K562 (cell line): ENCODE results near the gene ICE2. TPM values are rescaled to one million over a fixed set of nuclear protein-coding genes. Genes with fewer than 3 reads are reported as not detected.

ENCODE experiments used
- ATAC-seq: fragments of 200-7000 bp; cut with Tn5 transposase; 3 replicates; pipeline ENCODE4 v1.9.1; 2020; ENCODE audit warnings: moderate library complexity
- BruUV-seq: library from RNA; stranded (reverse); fragments of 400-500 nt; replicated peaks from 2 replicates; lab custom pipeline; 2021; lab: Mats Ljungman, UMichigan
- CTCF ChIA-PET: fragments of 300-600 bp; formaldehyde crosslinking; extraction: SDS; loops from one replicate; lab custom pipeline; 2021; ENCODE audit warnings: low intra/inter-chr PET ratio; lab: Yijun Ruan, JAX
- POLR2A ChIA-PET: fragments of 300-600, 350-650 bp; sonication (Branson Sonifier 250); formaldehyde crosslinking; extraction: SDS; loops from one replicate; lab custom pipeline; 2021; ENCODE audit warnings: antibody characterized with exemption, inconsistent platforms; lab: Yijun Ruan, JAX
- DNase-seq, 4 experiments: peaks; one replicate each; pipeline versions ENCODE4 v3.0.0 to v3.0.0-alpha.2; 2011 to 2018; ENCODE audit warnings: low spot score in 3 of 4, mixed read lengths in 3 of 4; ENCODE audit errors: extremely low read depth in 1 of 4
- FAIRE-seq: peaks from 2 replicates; lab custom pipeline; 2011; peaks lifted over from hg19 to GRCh38; lab: Jason Lieb, UNC
- H2AFZ ChIP-seq: 2 replicates; pipeline ENCODE4 v1.6.0; 2011; ENCODE audit warnings: low read depth, low read length, control low read depth, inconsistent platforms
- H3K27ac ChIP-seq: fragments of 200-600 bp; 3 replicates; pipeline ENCODE4 v1.8.0; 2011; ENCODE audit warnings: low read depth, mild to moderate bottlenecking, control low read depth, inconsistent platforms, low read length, moderate library complexity, mixed read lengths; ENCODE audit errors: extremely low read depth
- H3K27me3 ChIP-seq, 2 experiments: fragments of 300-600 bp in 1 of 2; 2 replicates in 1 of 2; 3 replicates in 1 of 2; pipeline versions ENCODE4 v1.6.0 to v1.8.0; 2011; ENCODE audit warnings: inconsistent platforms in 2 of 2, low read length in 2 of 2, mild to moderate bottlenecking in 1 of 2, mixed read lengths in 1 of 2, moderate library complexity in 1 of 2; ENCODE audit not compliant: control insufficient read depth in 2 of 2, insufficient read depth in 2 of 2
- H3K36me3 ChIP-seq: fragments of 300-600 bp; 3 replicates; pipeline ENCODE4 v1.8.0; 2011; ENCODE audit warnings: mild to moderate bottlenecking, low read length, inconsistent platforms; ENCODE audit not compliant: control insufficient read depth, insufficient read depth
- H3K4me1 ChIP-seq, 2 experiments: fragments of 200-600 bp in 1 of 2; replicated peaks in 1 of 2; 2 replicates in 1 of 2; 3 replicates in 1 of 2; pipeline versions ENCODE4 v1.5.1 to v1.8.0; 2011; ENCODE audit warnings: inconsistent platforms in 2 of 2, low read length in 2 of 2, mild to moderate bottlenecking in 1 of 2, mixed read lengths in 1 of 2, moderate library complexity in 1 of 2; ENCODE audit not compliant: control insufficient read depth in 2 of 2, insufficient read depth in 2 of 2
- H3K4me2 ChIP-seq: 2 replicates; pipeline ENCODE4 v1.6.1; 2011; ENCODE audit warnings: low read length, control low read depth, inconsistent platforms, mixed read lengths; ENCODE audit not compliant: insufficient read depth
- H3K4me3 ChIP-seq: fragments of 200-600 bp; sonication (generic), shearing (Covaris generic); 2 replicates; pipeline ENCODE4 v1.5.1; 2016; ENCODE audit warnings: control low read depth, inconsistent platforms
- H3K79me2 ChIP-seq: fragments of 200-600 bp; 3 replicates; pipeline ENCODE4 v1.8.0; 2011; ENCODE audit warnings: low read length, inconsistent platforms; ENCODE audit not compliant: control insufficient read depth, insufficient read depth
- H3K9ac ChIP-seq, 2 experiments: 2 replicates each; pipeline versions ENCODE4 v1.6.0 to v1.6.1; 2011; ENCODE audit warnings: low read depth in 2 of 2, low read length in 2 of 2, control low read depth in 1 of 2, inconsistent platforms in 1 of 2, mild to moderate bottlenecking in 1 of 2, mixed read lengths in 1 of 2; ENCODE audit not compliant: insufficient read depth in 1 of 2
- H3K9me1 ChIP-seq: one replicate; pipeline ENCODE4 v1.6.0; 2011; ENCODE audit warnings: inconsistent platforms, mild to moderate bottlenecking, low read length, moderate library complexity; ENCODE audit not compliant: control insufficient read depth, insufficient read depth
- H3K9me3 ChIP-seq: replicated peaks from 2 replicates; pipeline ENCODE4 v1.5.1; 2011; ENCODE audit warnings: low read depth, low read length, inconsistent platforms; ENCODE audit not compliant: control insufficient read depth, insufficient read depth
- H4K20me1 ChIP-seq: replicated peaks from 2 replicates; pipeline ENCODE4 v1.6.1; 2011; ENCODE audit warnings: low read length, inconsistent platforms, mixed read lengths; ENCODE audit not compliant: control insufficient read depth, insufficient read depth
- BHLHE40 ChIP-seq: IDR thresholded peaks from 2 replicates; pipeline ENCODE4 v1.6.1; 2011; ENCODE audit warnings: low read length, improper control_type of control experiment
- CEBPZ ChIP-seq: fragments of 150-350 bp; IDR thresholded peaks from 2 replicates; pipeline ENCODE4 v1.6.1; 2014; ENCODE audit warnings: low read depth, mild to moderate bottlenecking, low read length, borderline replicate concordance
- CGGBP1 ChIP-seq: fragments of 250-450 bp; sonication (Bioruptor Pico); IDR thresholded peaks from 2 replicates; pipeline ENCODE4 v1.9.0; 2021; ENCODE audit warnings: mild to moderate bottlenecking
- EP300 ChIP-seq: IDR thresholded peaks from 2 replicates; pipeline ENCODE4 v1.6.1; 2012; ENCODE audit warnings: low read length, improper control_type of control experiment
- ETV6 ChIP-seq, 3 experiments: fragments of 150-350 bp in 1 of 3; sonication (generic) in 1 of 3; formaldehyde crosslinking in 1 of 3; IDR thresholded peaks; 2 replicates each; pipeline versions ENCODE4 v1.6.1 to v1.8.0; 2014 to 2022; ENCODE audit warnings: borderline replicate concordance in 2 of 3, low read depth in 2 of 3, antibody characterized with exemption in 1 of 3, low read length in 1 of 3, mild to moderate bottlenecking in 1 of 3, missing genetic modification reagents in 1 of 3
- FIP1L1 ChIP-seq: fragments of 200-400 bp; formaldehyde crosslinking; IDR thresholded peaks from 2 replicates; pipeline ENCODE4 v1.6.1; 2018; ENCODE audit warnings: mild to moderate bottlenecking, low read depth, low read length; ENCODE audit not compliant: poor library complexity, severe bottlenecking
- GTF2A2 ChIP-seq: IDR thresholded peaks from 2 replicates; pipeline ENCODE4 v1.6.1; 2016; ENCODE audit warnings: mild to moderate bottlenecking, missing genetic modification characterization, missing compliant biosample characterization
- HDAC6 ChIP-seq: IDR thresholded peaks from 2 replicates; pipeline ENCODE4 v1.6.1; 2012; ENCODE audit warnings: low read depth, mild to moderate bottlenecking, control low read depth, inconsistent platforms, low read length, moderate library complexity
- HMG20A ChIP-seq: fragments of 450-650 bp; formaldehyde crosslinking; conservative IDR thresholded peaks from 2 replicates; pipeline ENCODE4 v1.4.0; 2020; ENCODE audit warnings: mild to moderate bottlenecking, mixed read lengths
- KHSRP ChIP-seq: fragments of 450-650 bp; IDR thresholded peaks from 2 replicates; pipeline ENCODE4 v1.6.1; 2017
- LEF1 ChIP-seq: fragments of 450-650 bp; IDR thresholded peaks from 2 replicates; pipeline ENCODE4 v1.6.1; 2016; ENCODE audit warnings: mild to moderate bottlenecking
- MBD2 ChIP-seq: sonication (generic); IDR thresholded peaks from 2 replicates; pipeline ENCODE4 v1.6.1; 2016; ENCODE audit warnings: low read depth, borderline replicate concordance
- SRSF9 ChIP-seq: fragments of 200-400 bp; formaldehyde crosslinking; IDR thresholded peaks from 2 replicates; pipeline ENCODE4 v1.6.1; 2017; ENCODE audit warnings: low read depth, low read length, borderline replicate concordance
- TOE1 ChIP-seq, 2 experiments: fragments of 450-650 bp in 1 of 2; sonication (generic) in 1 of 2; formaldehyde crosslinking in 1 of 2; IDR thresholded peaks; 2 replicates each; pipeline versions ENCODE4 v1.7.1 to v1.8.0; 2016 to 2022; ENCODE audit warnings: borderline replicate concordance in 2 of 2, mild to moderate bottlenecking in 2 of 2, antibody characterized with exemption in 1 of 2, inconsistent platforms in 1 of 2, low read depth in 1 of 2, missing genetic modification reagents in 1 of 2, moderate library complexity in 1 of 2
- ZNF316 ChIP-seq: fragments of 450-650 bp; IDR thresholded peaks from 2 replicates; pipeline ENCODE4 v1.6.1; 2016
- ZNF644 ChIP-seq: fragments of 200-800 bp; sonication (Bioruptor generic); IDR thresholded peaks from 2 replicates; pipeline ENCODE4 v1.6.1; 2016; ENCODE audit warnings: low read depth, missing genetic modification characterization, missing compliant biosample characterization
- WGBS: fragments of 100-300 bp; shearing (Covaris generic); methylation state at CpG from one replicate; pipeline ENCODE4 v1.1.6; 2016; ENCODE audit warnings: low coverage, mixed read lengths; ENCODE audit not compliant: insufficient coverage; ENCODE audit errors: missing lambda C conversion rate; 5-methylcytosine and 5-hydroxymethylcytosine counted together
- in situ Hi-C: fragments of 300-500 bp; cut with MboI; formaldehyde crosslinking; loops from 4 replicates; pipeline ENCODE4 v1.15.0; 2018; ENCODE audit warnings: inconsistent platforms, mixed read lengths
- intact Hi-C: fragments of 100-400 bp; cut with micrococcal nuclease; formaldehyde crosslinking; loops from 2 replicates; pipeline ENCODE4 v1.14.2; 2022
- polyA plus RNA-seq, 8 experiments: library from polyadenylated mRNA; depleted of rRNA in 4 of 8; stranded (reverse) in 5 of 8; unstranded in 3 of 8; fragments of >200 nt; fragmentation: Nextera tagmentation in 2 of 8; fragmentation: Illumina TruSeq in 1 of 8; extraction: Ambion mirVana in 2 of 8; extraction: Trizol in 1 of 8; gene quantifications; 2 replicates each; pipeline versions ENCODE4 v1.2.1 to v1.2.3, GENCODE V29; 2011 to 2014; ENCODE audit warnings: inconsistent platforms in 1 of 8, missing spikeins in 1 of 8
- total RNA-seq, 7 experiments: library from RNA; depleted of rRNA in 6 of 7; stranded (reverse); fragments of >200 nt in 6 of 7; fragmentation: Illumina TruSeq in 2 of 7; extraction: Trizol in 2 of 7; gene quantifications; 2 replicates each; pipeline versions ENCODE4 v1.2.1 to v1.2.3, GENCODE V29; 2011 to 2021; ENCODE audit warnings: low replicate concordance in 1 of 7
- TF ChIP-seq, protein P1 (sequence below): fragments of 450-650 bp; IDR thresholded peaks from 2 replicates; pipeline ENCODE4 v1.7.1; 2018; ENCODE audit warnings: mild to moderate bottlenecking, low read depth; ENCODE audit not compliant: partially characterized antibody

ICE2 gene
- total and polyA plus RNA-seq, 9 of the 15 experiments (the other 6 are each of a cell fraction or from before 2014, with no cell fraction given), result 21.8 to 87.9 (median 58.1) TPM

DNA sequence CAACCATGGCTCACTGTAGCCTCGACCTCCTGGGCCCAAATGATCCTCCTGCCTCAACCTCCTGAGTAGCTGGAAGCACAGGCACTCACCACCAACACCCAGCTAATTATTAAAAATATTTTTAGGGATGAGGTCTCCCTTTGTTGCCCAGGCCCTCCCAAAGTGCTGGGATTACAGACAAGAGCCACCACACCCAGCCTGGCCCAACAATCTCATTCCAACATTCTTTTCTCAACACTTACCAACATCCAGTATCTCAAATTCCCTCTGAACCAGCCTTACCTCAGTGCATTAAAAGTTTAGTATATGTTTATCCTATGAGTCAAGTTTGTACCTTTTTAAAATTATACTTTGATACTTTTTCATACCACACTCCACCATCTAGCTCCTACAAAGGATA, 106.2 kb downstream of the ICE2 start:
- CTCF ChIA-PET, result no interaction called here
- in situ Hi-C loops, result no loop called here
- no peak overlapping the region for H3K9ac ChIP-seq

More for the DNA sequence above, 106.2 kb downstream of the ICE2 start:
- Histone ChIP-seq H3K4me1 (no peaks in the 10 kb centered on the region; a peak in 1 of 5 replicates), H3K4me2 (no peak overlapping the region), H3K36me3 (peaks cover 86% of the 10 kb centered on the region), H4K20me1 (0 out of 2 replicates have a peak, but pooled peaks cover 9% of the 10 kb centered on the region), H3K27me3 (no peaks in the 10 kb centered on the region), H3K9me3 (no peaks in the 10 kb centered on the region), H3K27ac (no peak overlapping the region), H3K79me2 (peaks cover 3% of the 10 kb centered on the region), H2AFZ (no peak overlapping the region), H3K9me1 (no peaks in the 10 kb centered on the region), H3K4me3 (no peak overlapping the region)
- 83% methylated on average over 1 of the region's 1 CpG for WGBS
- BruUV-seq, result no TSS peak
- intact Hi-C loops, result no loop called here
- TF ChIP-seq, protein P1, sequence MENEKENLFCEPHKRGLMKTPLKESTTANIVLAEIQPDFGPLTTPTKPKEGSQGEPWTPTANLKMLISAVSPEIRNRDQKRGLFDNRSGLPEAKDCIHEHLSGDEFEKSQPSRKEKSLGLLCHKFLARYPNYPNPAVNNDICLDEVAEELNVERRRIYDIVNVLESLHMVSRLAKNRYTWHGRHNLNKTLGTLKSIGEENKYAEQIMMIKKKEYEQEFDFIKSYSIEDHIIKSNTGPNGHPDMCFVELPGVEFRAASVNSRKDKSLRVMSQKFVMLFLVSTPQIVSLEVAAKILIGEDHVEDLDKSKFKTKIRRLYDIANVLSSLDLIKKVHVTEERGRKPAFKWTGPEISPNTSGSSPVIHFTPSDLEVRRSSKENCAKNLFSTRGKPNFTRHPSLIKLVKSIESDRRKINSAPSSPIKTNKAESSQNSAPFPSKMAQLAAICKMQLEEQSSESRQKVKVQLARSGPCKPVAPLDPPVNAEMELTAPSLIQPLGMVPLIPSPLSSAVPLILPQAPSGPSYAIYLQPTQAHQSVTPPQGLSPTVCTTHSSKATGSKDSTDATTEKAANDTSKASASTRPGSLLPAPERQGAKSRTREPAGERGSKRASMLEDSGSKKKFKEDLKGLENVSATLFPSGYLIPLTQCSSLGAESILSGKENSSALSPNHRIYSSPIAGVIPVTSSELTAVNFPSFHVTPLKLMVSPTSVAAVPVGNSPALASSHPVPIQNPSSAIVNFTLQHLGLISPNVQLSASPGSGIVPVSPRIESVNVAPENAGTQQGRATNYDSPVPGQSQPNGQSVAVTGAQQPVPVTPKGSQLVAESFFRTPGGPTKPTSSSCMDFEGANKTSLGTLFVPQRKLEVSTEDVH, result no peak
- TF ChIP-seq CEBPZ, result no peak
- no peak for TF ChIP-seq ZNF316
- no peak for TF ChIP-seq SRSF9
- TF ChIP-seq GTF2A2, result no peak
- no peak for TF ChIP-seq HDAC6
- TF ChIP-seq CGGBP1 (CRISPR knock-in tag), result no peak
- TF ChIP-seq ZNF644 (tag), result no peak
- TF ChIP-seq KHSRP, result no peak
- no peak for TF ChIP-seq BHLHE40
- no peak for TF ChIP-seq EP300
- TF ChIP-seq FIP1L1, result no peak
- no peak for TF ChIP-seq HMG20A (CRISPR knock-in tag)
- no peak for TF ChIP-seq MBD2
- no peak for TF ChIP-seq TOE1 (IDR thresholded peaks at IDR 0.05; ENCODE audit: borderline replicate concordance)
- no peak for TF ChIP-seq TOE1 (CRISPR knock-in tag; IDR thresholded peaks at IDR 0.05; ENCODE audit: borderline replicate concordance, low read depth)
- no peak for TF ChIP-seq LEF1
- no peak for TF ChIP-seq ETV6 (IDR thresholded peaks at IDR 0.05; ENCODE audit: borderline replicate concordance in 1 of 2, low read depth in 2 of 2, low read length in 1 of 2)
- TF ChIP-seq ETV6 (CRISPR knock-in tag; IDR thresholded peaks at IDR 0.05; ENCODE audit: borderline replicate concordance), result no peak
- no peak for FAIRE-seq
- POLR2A ChIA-PET, result interaction anchor here (0.7 to 1.2 kb wide), 3 partner anchors 20 to 45 kb away, joined by 3 read pairs; partner anchors contain the start of gene ANXA2
- ATAC-seq, result no peak
- DNase-seq, result no peak
